NCI-H2171 (cell line): ENCODE data around the gene ADRB1.

Source experiments
- DNase-seq: peaks from one replicate; lab custom pipeline; 2025; lab: John Stamatoyannopoulos, UW

ADRB1 gene

GRCh38 chr10:114094795-114095194 lies 51.1 kb downstream of the ADRB1 start:
- no peak for DNase-seq

GRCh38 chr10:114095559-114096337 lies 52.1 kb downstream of the ADRB1 start:
- no peak for DNase-seq
